Fibroblast of gingiva (primary cell): ENCODE measurements around the gene RAP1GAP.
"Not testable (repeated sequence)": the region's sequence is repeated elsewhere in the genome, so short reads cannot be mapped to it uniquely, and the experiment has no call there.

Source experiments
- DNase-seq: peaks from one replicate; pipeline ENCODE4 v3.0.0-alpha.2; 2011; ENCODE audit warnings: low read depth

The RAP1GAP gene

GRCh38 chr1:21568809-21569385 lies 100.3 kb downstream of the RAP1GAP start:
- DNase-seq, result no peak

GRCh38 chr1:21568006-21568746 lies 101.0 kb downstream of the RAP1GAP start:
- DNase-seq, result no peak

- DNase-seq, result no peak
These were observed 101.7 kb downstream of the RAP1GAP start for GRCh38 chr1:21567241-21568005.

- not testable (repeated sequence) for DNase-seq
These were observed 102.8 kb downstream of the RAP1GAP start for GRCh38 chr1:21566361-21566760.

DNA sequence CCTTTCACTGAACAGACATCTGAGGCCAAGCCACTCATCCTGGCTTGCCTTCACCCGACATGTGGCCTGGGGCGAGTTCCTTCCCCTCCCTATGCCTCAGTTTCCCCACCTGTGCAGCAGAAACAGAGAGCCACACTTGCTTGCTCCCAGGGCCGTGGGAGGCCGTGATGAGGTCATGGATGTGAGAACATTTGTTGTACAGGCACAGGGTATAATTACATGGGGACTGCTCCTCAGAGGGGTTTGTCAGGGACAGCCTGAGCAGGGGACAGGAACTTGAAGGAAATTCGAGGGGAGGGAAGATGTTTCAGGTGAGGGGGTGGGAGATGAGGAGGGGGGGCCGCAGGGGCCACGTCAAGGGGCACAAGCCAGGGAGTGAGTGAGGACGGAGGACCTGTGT lies 103.9 kb downstream of the RAP1GAP start:
- no peak for DNase-seq

- DNase-seq, result no peak
These were observed 104.5 kb downstream of the RAP1GAP start for GRCh38 chr1:21564521-21565095.

DNA sequence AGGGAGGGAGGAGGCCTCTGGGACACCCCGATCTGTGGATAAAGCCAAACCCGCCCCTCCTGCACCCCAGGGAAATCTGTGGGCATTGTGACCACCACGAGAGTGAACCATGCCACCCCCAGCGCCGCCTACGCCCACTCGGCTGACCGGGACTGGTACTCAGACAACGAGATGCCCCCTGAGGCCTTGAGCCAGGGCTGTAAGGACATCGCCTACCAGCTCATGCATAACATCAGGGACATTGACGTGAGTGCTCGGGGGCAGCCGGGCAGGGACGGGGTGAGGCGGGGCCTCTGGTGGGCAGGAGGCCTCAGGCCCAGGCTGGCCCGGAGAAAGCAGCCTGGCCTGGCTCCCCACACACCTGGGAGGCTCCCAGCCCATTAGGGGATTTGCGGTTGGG lies 105.2 kb downstream of the RAP1GAP start:
- DNase-seq, result no peak

DNA sequence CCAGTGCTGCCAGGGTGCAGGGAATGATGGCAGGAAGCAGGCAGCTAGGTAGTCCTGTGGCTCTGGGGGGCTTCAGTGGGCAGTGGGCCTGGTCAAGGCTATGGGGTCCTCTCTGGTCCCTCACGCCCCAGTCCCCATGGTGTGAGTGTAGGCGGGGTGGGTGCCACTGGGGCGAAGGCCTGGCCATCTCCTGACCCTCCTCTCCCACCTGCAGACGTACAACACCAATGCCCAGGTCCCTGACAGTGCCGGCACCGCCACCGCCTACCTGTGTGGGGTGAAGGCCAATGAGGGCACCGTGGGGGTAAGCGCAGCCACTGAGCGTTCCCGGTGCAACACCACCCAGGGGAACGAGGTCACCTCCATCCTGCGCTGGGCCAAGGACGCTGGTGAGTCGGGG lies 106.3 kb downstream of the RAP1GAP start:
- no peak for DNase-seq

GRCh38 chr1:21560916-21561638 lies 108.1 kb downstream of the RAP1GAP start:
- no peak for DNase-seq

GRCh38 chr1:21559788-21560567 lies 109.2 kb downstream of the RAP1GAP start:
- no peak for DNase-seq

DNA sequence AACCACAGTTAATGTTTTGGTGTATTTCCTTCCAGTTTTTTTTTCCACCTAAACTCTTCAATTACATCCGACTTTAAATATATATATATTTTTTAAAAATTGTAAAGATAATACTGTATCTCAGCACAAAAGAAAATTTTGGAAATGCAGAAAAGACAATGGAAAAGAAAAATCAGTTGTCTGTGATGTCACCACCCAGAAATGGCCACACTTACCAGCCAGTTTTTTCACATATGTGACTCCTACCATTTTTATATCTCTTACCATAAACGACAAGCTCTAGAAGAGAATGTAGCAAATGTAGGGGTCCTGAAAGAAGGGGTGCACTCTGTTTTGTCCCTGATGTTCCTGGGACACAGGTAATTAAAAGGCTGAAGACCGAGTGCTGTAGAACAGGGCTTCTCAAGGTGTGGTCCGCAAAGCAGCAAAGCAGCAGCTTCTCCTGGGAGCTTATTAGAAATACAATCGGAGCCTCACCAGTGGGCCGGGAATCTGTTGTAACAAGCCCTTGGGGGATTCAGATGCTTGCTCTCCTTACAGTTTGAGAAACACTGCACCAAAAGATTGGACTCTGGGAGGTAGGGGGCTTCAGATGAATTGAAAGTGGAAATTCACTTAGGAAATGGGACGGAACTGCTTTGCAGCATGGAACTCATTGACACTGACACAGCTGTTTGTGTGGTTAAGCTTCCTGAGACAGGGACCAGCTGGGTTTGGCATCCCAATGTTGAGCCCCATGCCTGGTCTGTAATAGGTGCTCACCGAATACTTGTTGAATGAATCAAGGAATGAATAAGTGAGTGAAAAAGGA lies 115.8 kb downstream of the RAP1GAP start:
- DNase-seq, result no peak

GRCh38 chr1:21552715-21553114 lies 116.4 kb downstream of the RAP1GAP start:
- peak; percentile 77 for DNase-seq

GRCh38 chr1:21550866-21551475 lies 118.2 kb downstream of the RAP1GAP start:
- no peak for DNase-seq

- DNase-seq, result no peak
These were observed 119.1 kb downstream of the RAP1GAP start for GRCh38 chr1:21550097-21550496.

DNA sequence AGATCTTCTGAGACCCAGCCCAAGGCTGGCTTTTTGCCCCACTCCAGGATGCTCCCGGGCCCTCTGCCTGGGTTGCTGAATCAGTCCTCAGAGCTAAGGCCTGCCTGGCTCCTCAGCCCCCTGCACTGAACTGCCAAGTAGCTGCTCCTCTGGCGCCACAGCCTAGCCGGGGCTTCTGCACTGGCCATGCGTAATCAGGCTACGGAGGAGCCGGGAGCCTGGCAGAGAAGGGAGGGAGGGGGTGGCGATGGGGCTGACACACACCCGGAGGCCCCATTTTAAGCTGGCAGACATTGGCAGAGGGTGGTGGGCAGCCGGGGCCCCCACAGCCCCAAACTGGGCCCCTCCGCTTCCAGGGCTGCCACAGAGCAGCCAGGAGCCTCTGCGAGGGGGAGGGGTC lies 121.3 kb downstream of the RAP1GAP start:
- DNase-seq, result no peak
